GM19043 (cell line): ENCODE results near the gene PLA2G4B.

Experiments
- ATAC-seq: cut with Tn5 transposase; IDR thresholded peaks from one replicate; pipeline ENCODE4 v1.9.1; 2021; ENCODE audit warnings: low read depth; ENCODE audit not compliant: unreplicated experiment

Gene PLA2G4B

GRCh38 chr15:41848631-41849030 lies 10.0 kb downstream of the PLA2G4B start:
- ATAC-seq = no peak

GRCh38 chr15:41849204-41849603 lies 10.6 kb downstream of the PLA2G4B start:
- ATAC-seq = no peak

GRCh38 chr15:41849861-41850260 lies 11.2 kb downstream of the PLA2G4B start:
- no peak for ATAC-seq

- no peak for ATAC-seq
Measured at GRCh38 chr15:41850482-41851166, 12.0 kb downstream of the PLA2G4B start.

GRCh38 chr15:41851167-41851523 lies 12.5 kb downstream of the PLA2G4B start:
- no peak for ATAC-seq

- ATAC-seq = no peak
Measured at GRCh38 chr15:41851755-41852370, 13.2 kb downstream of the PLA2G4B start.

GRCh38 chr15:41852736-41853590 lies 14.3 kb downstream of the PLA2G4B start:
- ATAC-seq = no peak

- no peak for ATAC-seq
Measured at GRCh38 chr15:41853831-41854230, 15.2 kb downstream of the PLA2G4B start.

GRCh38 chr15:41854443-41854842 lies 15.8 kb downstream of the PLA2G4B start:
- no peak for ATAC-seq

GRCh38 chr15:41855261-41855961 lies 16.8 kb downstream of the PLA2G4B start:
- no peak for ATAC-seq

- ATAC-seq = no peak
Measured at GRCh38 chr15:41856262-41856661, 17.6 kb downstream of the PLA2G4B start.

- no peak for ATAC-seq
Measured at GRCh38 chr15:41856716-41857115, 18.1 kb downstream of the PLA2G4B start.

GRCh38 chr15:41857316-41857715 lies 18.7 kb downstream of the PLA2G4B start:
- ATAC-seq = no peak

GRCh38 chr15:41858756-41859155 lies 20.1 kb downstream of the PLA2G4B start:
- no peak for ATAC-seq

- ATAC-seq = no peak
Measured at GRCh38 chr15:41860049-41860828, 21.6 kb downstream of the PLA2G4B start.

GRCh38 chr15:41861736-41862356 lies 23.2 kb downstream of the PLA2G4B start:
- ATAC-seq = no peak

- no peak for ATAC-seq
Measured at GRCh38 chr15:41862515-41863116, 24.0 kb downstream of the PLA2G4B start.

GRCh38 chr15:41865490-41866055 lies 26.9 kb downstream of the PLA2G4B start:
- no peak for ATAC-seq

- no peak for ATAC-seq
Measured at GRCh38 chr15:41866263-41866703, 27.6 kb downstream of the PLA2G4B start.
